ENCODE measurements around the gene PTPRC.

DNA sequence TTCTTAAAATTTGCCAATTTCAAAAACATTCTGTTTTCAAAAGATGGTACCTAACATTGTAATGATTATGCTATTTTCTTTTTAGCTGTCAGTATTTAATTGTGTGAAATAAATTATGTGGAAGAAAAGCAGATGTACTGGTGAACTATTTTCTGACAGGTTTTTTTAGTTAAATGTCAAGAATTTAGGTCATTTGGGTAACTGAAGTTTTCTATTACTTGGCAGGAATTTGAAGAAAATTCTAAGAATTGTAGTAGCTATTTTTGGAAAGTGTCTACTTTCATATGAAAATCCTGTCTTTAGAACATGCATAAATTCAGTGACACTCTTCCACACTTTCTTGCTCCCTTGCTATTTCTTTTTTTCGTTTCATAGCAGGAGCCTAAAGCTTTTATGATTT is 28.5 kb upstream of the PTPRC start:
- TF ChIP-seq CTCF (IDR thresholded peaks at IDR 0.05) (no peak), POLR2AphosphoS5 (IDR thresholded peaks at IDR 0.05; ENCODE audit: insufficient read depth in 1 of 2, low read depth in 1 of 2) (no peak), POLR2A (IDR thresholded peaks at IDR 0.05) (no peak)

All from vagina (tissue), 2 donors.